ENCODE results near the gene ERRFI1. TPM values are rescaled to one million over a fixed set of nuclear protein-coding genes. Genes with fewer than 3 reads are reported as not detected.
"Not testable (repeated sequence)": the region's sequence is repeated elsewhere in the genome, so short reads cannot be mapped to it uniquely, and the experiment has no call there.

Gene ERRFI1
- total RNA-seq, 1 donor from 2014 or later = 120 TPM

DNA sequence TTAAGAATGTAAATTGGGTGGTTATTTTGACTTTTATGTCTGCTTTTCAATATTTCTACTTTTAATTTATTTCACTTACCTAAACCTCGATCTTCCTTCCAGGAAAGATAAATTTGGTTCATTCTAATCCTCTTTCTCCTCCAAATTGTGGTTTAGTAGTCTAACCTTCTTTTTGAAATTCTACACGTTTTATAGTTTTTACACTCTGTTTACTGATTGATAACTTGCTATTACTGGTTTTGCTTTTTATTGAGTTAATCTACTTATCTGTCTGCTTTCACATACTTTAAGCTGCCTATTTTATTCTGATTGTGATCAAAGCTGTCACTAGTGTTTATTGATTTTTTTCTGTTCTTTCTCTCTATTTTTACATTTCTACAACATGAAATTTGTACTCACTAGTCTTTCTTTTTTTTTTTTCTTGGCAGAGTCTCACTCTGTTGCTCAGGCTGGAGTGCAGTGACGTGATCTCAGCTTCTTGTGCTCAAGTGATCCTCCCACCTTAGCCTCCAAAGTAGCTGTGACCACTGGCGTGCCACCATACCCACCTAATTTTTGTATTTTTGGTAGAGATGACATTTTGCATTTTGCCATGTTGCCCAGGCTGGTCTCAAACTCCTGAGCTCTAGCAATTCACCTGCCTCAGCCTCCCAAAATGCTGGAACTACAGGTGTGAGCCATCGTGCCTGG lies 27.9 kb upstream of the ERRFI1 start:
- no peak for DNase-seq (ENCODE audit: low read depth)
- H3K4me3 ChIP-seq (ENCODE audit: low read depth, low read length) = no peak overlapping the region
- TF ChIP-seq, protein P1, sequence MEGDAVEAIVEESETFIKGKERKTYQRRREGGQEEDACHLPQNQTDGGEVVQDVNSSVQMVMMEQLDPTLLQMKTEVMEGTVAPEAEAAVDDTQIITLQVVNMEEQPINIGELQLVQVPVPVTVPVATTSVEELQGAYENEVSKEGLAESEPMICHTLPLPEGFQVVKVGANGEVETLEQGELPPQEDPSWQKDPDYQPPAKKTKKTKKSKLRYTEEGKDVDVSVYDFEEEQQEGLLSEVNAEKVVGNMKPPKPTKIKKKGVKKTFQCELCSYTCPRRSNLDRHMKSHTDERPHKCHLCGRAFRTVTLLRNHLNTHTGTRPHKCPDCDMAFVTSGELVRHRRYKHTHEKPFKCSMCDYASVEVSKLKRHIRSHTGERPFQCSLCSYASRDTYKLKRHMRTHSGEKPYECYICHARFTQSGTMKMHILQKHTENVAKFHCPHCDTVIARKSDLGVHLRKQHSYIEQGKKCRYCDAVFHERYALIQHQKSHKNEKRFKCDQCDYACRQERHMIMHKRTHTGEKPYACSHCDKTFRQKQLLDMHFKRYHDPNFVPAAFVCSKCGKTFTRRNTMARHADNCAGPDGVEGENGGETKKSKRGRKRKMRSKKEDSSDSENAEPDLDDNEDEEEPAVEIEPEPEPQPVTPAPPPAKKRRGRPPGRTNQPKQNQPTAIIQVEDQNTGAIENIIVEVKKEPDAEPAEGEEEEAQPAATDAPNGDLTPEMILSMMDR (conservative IDR thresholded peaks at IDR 0.05; ENCODE audit: low read depth, low read length) = no peak

DNA sequence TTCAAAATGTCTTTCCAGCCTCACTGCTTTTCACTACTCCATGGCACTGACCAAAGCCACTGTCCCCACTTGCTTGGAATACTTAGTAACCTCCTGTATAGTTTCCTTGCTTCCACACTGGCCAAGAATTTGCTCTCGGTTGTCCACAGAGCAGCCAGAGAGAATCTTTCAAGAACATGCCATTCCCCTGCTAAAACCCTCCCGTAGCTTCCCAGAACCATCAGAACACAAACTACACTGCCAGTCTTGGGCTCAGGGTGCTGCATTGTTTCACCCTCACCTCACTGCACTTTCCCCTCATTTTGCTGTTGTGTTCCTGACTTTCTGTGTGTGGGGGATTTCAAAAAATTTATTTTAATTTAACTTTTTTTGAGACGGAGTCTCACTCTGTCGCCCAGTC lies 25.5 kb upstream of the ERRFI1 start:
- TF ChIP-seq, protein P1 (conservative IDR thresholded peaks at IDR 0.05; ENCODE audit: low read depth, low read length) = no peak
- no peak for DNase-seq (ENCODE audit: low read depth)
- H3K4me3 ChIP-seq (ENCODE audit: low read depth, low read length) = no peak overlapping the region

DNA sequence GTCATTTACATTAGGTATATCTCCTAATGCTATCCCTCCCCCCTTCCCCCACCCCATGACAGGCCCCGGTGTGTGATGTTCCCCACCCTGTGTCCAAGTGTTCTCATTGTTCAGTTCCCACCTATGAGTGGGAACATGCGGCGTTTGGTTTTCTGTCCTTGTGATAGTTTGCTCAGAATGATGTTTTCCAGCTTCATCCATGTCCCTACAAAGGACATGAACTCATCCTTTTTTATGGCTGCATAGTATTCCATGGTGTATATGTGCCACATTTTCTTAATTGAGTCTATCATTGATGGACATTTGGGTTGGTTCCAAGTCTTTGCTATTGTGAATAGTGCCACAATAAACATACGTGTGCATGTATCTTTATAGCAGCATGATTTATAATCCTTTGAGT lies 23.1 kb upstream of the ERRFI1 start:
- not testable (repeated sequence) for H3K4me3 ChIP-seq (ENCODE audit: low read depth, low read length); DNase-seq (ENCODE audit: low read depth)

DNA sequence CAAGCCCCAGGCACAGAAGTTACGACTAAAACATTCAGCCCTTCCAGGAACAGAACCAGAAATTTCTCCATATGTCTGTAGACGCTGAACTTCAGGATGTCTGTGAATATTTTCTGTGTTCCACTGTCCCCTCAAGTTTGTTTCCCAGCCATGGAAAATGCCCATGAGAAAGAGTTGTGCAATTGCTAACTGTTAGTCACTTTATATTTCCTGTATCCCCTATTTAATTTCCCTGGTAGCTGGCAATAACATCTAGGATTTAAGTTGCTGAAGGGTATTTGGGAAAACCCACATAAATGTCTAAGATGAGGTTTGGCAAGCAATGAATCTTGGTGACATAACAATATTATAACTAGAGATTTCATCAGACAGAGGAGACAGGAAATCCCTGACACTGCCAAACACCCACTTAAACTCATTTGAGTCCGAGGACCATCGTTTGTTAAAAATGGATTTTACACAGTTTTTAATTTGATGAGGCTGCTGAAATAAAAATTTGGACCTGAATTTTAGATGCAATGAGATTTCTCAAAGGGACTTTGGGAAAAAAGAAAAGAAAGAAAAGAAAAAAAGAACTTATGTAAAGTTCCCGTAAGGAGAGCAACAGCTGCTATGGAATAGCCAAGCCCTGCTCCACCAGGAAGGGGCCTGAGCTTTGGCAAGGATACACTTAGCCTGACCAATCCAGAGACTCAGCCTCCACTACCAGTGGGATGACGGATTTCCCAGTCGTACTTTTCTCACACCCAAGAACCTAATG lies 21.8 kb upstream of the ERRFI1 start:
- TF ChIP-seq, protein P1 (conservative IDR thresholded peaks at IDR 0.05; ENCODE audit: low read depth, low read length) = no peak
- DNase-seq (ENCODE audit: low read depth) = no peak
- H3K4me3 ChIP-seq (ENCODE audit: low read depth, low read length) = no peak overlapping the region

DNA sequence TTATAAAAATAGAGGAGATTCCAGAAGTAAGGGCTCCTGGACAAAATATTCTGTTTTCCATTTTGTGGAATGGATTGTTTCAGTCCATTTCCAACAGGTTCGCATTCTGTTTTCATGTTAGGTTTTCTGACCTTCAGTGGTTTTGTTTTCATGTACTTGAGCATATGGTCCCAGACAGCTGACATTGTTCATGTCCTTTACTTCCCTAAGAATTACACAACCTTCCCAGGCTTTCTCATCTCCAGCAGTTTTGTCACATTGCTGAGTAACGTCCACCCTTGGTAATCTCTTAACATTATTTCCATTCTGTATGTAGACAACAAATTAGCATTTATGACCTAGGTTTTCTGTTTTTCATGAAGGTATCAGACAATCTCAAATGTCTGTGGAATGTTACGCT lies 21.0 kb upstream of the ERRFI1 start:
- DNase-seq (ENCODE audit: low read depth) = no peak
- H3K4me3 ChIP-seq (ENCODE audit: low read depth, low read length) = no peak overlapping the region
- TF ChIP-seq, protein P1 (conservative IDR thresholded peaks at IDR 0.05; ENCODE audit: low read depth, low read length) = no peak

DNA sequence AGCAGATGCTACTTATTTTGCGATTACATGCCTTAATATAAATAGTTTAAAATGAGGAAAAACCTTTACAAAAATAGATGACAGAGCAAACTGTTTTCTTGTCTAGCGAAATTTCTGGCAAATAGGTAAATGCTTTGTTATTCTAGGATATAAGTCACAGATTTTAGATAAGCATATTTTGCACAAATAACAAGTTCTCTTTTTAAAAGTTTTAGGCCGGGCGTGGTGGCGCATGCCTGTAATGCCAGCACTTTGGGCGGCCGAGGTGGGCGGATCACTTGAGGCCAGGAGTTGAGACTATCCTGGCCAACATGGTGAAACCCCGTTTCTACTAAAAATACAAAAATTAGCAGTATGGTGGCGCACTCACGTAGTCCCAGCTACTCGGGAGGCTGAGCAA lies 20.3 kb upstream of the ERRFI1 start:
- TF ChIP-seq, protein P1 (conservative IDR thresholded peaks at IDR 0.05; ENCODE audit: low read depth, low read length) = no peak
- DNase-seq (ENCODE audit: low read depth) = no peak
- H3K4me3 ChIP-seq (ENCODE audit: low read depth, low read length) = no peak overlapping the region

DNA sequence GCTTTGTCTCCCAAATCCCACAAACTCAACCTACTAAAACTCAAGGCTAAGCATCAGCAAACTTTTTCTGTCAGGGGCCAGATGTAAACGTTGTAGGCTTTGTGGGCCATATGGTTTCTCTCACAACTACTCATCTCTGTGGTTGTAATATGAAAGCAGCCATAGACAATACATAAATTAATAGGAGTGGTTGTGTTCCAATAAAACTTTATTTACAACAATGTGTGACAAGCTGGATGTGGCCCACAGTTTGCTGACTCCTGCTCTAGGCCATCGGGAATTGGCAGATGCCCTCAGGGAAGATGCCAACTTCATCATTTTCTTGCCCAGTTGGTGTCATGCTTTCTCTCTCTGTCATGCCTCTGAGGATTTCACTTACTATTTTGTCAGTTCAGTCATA lies 17.5 kb upstream of the ERRFI1 start:
- H3K4me3 ChIP-seq (ENCODE audit: low read depth, low read length) = no peak overlapping the region
- TF ChIP-seq, protein P1 (conservative IDR thresholded peaks at IDR 0.05; ENCODE audit: low read depth, low read length) = no peak
- no peak for DNase-seq (ENCODE audit: low read depth)
